MM.1S (cell line): ENCODE results near the gene PIK3R6.

ENCODE experiments used
- DNase-seq: peaks from one replicate; pipeline ENCODE4 v3.0.0-alpha.2; 2015
- H2AFZ ChIP-seq: fragments of 300-600 bp; sonication (generic); 2 replicates; pipeline ENCODE4 v1.6.0; 2016; ENCODE audit warnings: antibody characterized with exemption, low read length
- H3F3A ChIP-seq: fragments of 300-600 bp; sonication (generic); 2 replicates; pipeline ENCODE4 v1.6.1; 2016; ENCODE audit warnings: mild to moderate bottlenecking, antibody characterized with exemption, low read length, moderate library complexity, mixed read lengths; ENCODE audit not compliant: insufficient read depth
- H3K27ac ChIP-seq: fragments of 300-600 bp; sonication (generic); 2 replicates; pipeline ENCODE4 v1.5.1; 2016; ENCODE audit warnings: mild to moderate bottlenecking, low read length
- H3K27me3 ChIP-seq: fragments of 300-600 bp; sonication (generic); replicated peaks from 2 replicates; pipeline ENCODE4 v1.6.0; 2016; ENCODE audit warnings: low read length; ENCODE audit not compliant: insufficient read depth
- H3K36me3 ChIP-seq: fragments of 300-600 bp; sonication (generic); replicated peaks from 2 replicates; pipeline ENCODE4 v1.6.1; 2016; ENCODE audit warnings: mild to moderate bottlenecking, low read length, mixed read lengths; ENCODE audit not compliant: insufficient read depth
- H3K4me1 ChIP-seq: fragments of 300-600 bp; sonication (generic); 2 replicates; pipeline ENCODE4 v1.6.1; 2016; ENCODE audit warnings: low read length, mixed read lengths
- H3K4me2 ChIP-seq: fragments of 300-600 bp; sonication (generic); 2 replicates; pipeline ENCODE4 v1.6.0; 2016; ENCODE audit warnings: low read depth, low read length
- H3K4me3 ChIP-seq: fragments of 300-600 bp; sonication (generic); 2 replicates; pipeline ENCODE4 v1.5.1; 2016; ENCODE audit warnings: low read length, mixed read lengths
- H3K79me2 ChIP-seq: fragments of 300-600 bp; sonication (generic); 2 replicates; pipeline ENCODE4 v1.6.1; 2016; ENCODE audit warnings: mixed run types, low read length, mixed read lengths
- H3K9ac ChIP-seq: fragments of 300-600 bp; sonication (generic); 2 replicates; pipeline ENCODE4 v1.6.1; 2016; ENCODE audit warnings: low read length, mixed read lengths
- H3K9me2 ChIP-seq: fragments of 300-600 bp; sonication (generic); replicated peaks from 2 replicates; pipeline ENCODE4 v1.6.1; 2016; ENCODE audit warnings: mild to moderate bottlenecking, low read length, mixed read lengths; ENCODE audit not compliant: insufficient read depth
- H3K9me3 ChIP-seq: fragments of 300-600 bp; sonication (generic); replicated peaks from 2 replicates; pipeline ENCODE4 v1.6.1; 2016; ENCODE audit warnings: mild to moderate bottlenecking, low read length, mixed read lengths; ENCODE audit not compliant: insufficient read depth
- H4K20me1 ChIP-seq: fragments of 300-600 bp; sonication (generic); 2 replicates; pipeline ENCODE4 v1.6.1; 2016; ENCODE audit warnings: mild to moderate bottlenecking, low read length, moderate library complexity, mixed read lengths; ENCODE audit not compliant: insufficient read depth
- EZH2 ChIP-seq: fragments of 300-600 bp; sonication (generic); optimal IDR thresholded peaks from 2 replicates; pipeline ENCODE3; 2017; ENCODE audit warnings: low read depth, mild to moderate bottlenecking, antibody characterized with exemption, low read length, mixed read lengths
- EZH2phosphoT487 ChIP-seq: fragments of 300-600 bp; sonication (generic); IDR thresholded peaks from 2 replicates; pipeline ENCODE4 v1.6.1; 2018; ENCODE audit warnings: antibody characterized with exemption, low read length
- TF ChIP-seq, protein P1 (sequence below): fragments of 300-600 bp; sonication (generic); IDR thresholded peaks from 2 replicates; pipeline ENCODE4 v1.5.1; 2016; ENCODE audit warnings: antibody characterized with exemption, low read length, mixed read lengths

PIK3R6 gene

DNA sequence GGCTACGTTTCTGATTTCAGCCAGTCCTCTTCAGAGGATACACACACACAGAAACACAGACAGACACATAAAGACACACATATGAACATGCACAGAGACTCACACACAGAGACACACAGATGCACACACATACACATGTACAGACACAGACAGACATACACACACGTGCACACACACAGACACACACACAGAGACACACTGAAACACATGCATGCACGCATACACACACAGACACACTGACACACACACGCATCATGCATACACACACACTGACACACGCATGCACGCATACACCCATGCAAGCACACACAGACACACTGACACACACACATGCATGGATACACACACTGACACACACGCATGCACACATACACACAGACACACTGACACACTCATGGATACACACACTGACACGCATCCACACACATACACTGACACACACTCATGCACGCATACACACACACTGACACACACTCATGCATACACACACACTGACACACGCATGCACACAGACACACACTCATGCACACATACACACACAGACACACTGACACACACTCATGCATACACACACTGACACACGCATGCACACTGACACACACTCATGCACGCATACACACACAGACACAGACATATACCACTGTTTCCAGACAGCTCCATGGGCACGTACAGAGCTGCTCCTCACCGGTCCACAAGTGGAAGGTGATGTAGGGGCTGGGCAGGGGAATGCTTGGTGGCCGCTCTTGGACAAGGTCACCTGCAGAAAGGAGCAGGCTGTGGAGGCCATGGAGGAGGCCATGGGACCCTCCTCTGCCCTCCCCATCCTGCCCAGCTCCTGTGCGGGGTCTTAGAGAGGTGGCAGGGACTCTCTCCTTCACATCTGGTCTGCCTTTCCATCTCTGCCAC lies 38.2 kb downstream of the PIK3R6 start:
- Histone ChIP-seq H3K36me3 (no peaks in the 10 kb centered on the region), H3K9me2 (no peaks in the 10 kb centered on the region), H3K27ac (no peak overlapping the region), H3F3A (no peaks in the 10 kb centered on the region), H3K79me2 (no peaks in the 10 kb centered on the region), H3K9me3 (no peaks in the 10 kb centered on the region), H3K4me2 (no peak overlapping the region), H3K9ac (no peak overlapping the region), H2AFZ (no peak overlapping the region), H3K4me1 (no peaks in the 10 kb centered on the region), H3K4me3 (no peak overlapping the region), H3K27me3 (0 out of 2 replicates have a peak, but pooled peaks cover 9% of the 10 kb centered on the region), H4K20me1 (no peaks in the 10 kb centered on the region)
- TF ChIP-seq EZH2 (no peak), EZH2phosphoT487 (no peak)
- no peak for DNase-seq

DNA sequence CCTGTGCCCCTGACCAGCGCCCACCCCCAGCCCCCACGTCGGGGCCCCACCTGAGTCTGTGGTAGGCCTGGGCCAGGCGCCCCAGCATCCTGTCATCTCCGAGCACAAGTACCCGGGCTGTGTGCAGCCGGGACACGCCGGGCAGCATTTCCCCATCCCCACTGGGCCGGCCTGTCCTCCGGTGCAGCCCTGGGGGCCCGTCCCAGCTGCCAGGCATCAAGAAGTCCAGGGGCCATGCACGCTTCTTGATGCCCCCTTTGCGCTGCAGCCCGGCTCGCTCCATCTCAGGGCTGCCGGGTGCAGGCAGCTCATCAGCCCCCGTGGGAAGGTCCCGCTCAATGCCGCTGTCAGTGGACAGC lies 39.0 kb downstream of the PIK3R6 start:
- no peak overlapping the region for H2AFZ ChIP-seq
- no peaks in the 10 kb centered on the region for H3K79me2 ChIP-seq
- H3K4me3 ChIP-seq, result no peak overlapping the region
- H3K9me3 ChIP-seq, result no peaks in the 10 kb centered on the region
- no peak overlapping the region for H3K4me2 ChIP-seq
- 0 out of 2 replicates have a peak, but pooled peaks cover 9% of the 10 kb centered on the region for H3K27me3 ChIP-seq
- no peak overlapping the region for H3K27ac ChIP-seq
- no peaks in the 10 kb centered on the region for H3F3A ChIP-seq
- no peaks in the 10 kb centered on the region for H4K20me1 ChIP-seq
- H3K9ac ChIP-seq, result no peak overlapping the region
- TF ChIP-seq EZH2phosphoT487, result no peak
- TF ChIP-seq, protein P1, sequence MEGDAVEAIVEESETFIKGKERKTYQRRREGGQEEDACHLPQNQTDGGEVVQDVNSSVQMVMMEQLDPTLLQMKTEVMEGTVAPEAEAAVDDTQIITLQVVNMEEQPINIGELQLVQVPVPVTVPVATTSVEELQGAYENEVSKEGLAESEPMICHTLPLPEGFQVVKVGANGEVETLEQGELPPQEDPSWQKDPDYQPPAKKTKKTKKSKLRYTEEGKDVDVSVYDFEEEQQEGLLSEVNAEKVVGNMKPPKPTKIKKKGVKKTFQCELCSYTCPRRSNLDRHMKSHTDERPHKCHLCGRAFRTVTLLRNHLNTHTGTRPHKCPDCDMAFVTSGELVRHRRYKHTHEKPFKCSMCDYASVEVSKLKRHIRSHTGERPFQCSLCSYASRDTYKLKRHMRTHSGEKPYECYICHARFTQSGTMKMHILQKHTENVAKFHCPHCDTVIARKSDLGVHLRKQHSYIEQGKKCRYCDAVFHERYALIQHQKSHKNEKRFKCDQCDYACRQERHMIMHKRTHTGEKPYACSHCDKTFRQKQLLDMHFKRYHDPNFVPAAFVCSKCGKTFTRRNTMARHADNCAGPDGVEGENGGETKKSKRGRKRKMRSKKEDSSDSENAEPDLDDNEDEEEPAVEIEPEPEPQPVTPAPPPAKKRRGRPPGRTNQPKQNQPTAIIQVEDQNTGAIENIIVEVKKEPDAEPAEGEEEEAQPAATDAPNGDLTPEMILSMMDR, result no peak
- TF ChIP-seq EZH2, result no peak
- no peaks in the 10 kb centered on the region for H3K36me3 ChIP-seq
- no peaks in the 10 kb centered on the region for H3K9me2 ChIP-seq
- no peaks in the 10 kb centered on the region for H3K4me1 ChIP-seq
- no peak for DNase-seq

GRCh38 chr17:8826808-8827435 lies 40.6 kb downstream of the PIK3R6 start:
- H3K9ac ChIP-seq, result no peak overlapping the region
- no peaks in the 10 kb centered on the region for H3K9me2 ChIP-seq
- no peaks in the 10 kb centered on the region for H3K9me3 ChIP-seq
- 0 out of 2 replicates have a peak, but pooled peaks cover 9% of the 10 kb centered on the region for H3K27me3 ChIP-seq
- no peak overlapping the region for H2AFZ ChIP-seq
- no peaks in the 10 kb centered on the region for H3K79me2 ChIP-seq
- no peak overlapping the region for H3K4me3 ChIP-seq
- H3K4me1 ChIP-seq, result no peaks in the 10 kb centered on the region
- no peaks in the 10 kb centered on the region for H4K20me1 ChIP-seq
- H3F3A ChIP-seq, result no peaks in the 10 kb centered on the region
- H3K27ac ChIP-seq, result no peak overlapping the region
- TF ChIP-seq EZH2, result no peak
- TF ChIP-seq, protein P1, result no peak
- TF ChIP-seq EZH2phosphoT487, result no peak
- no peak for DNase-seq
- no peak overlapping the region for H3K4me2 ChIP-seq
- H3K36me3 ChIP-seq, result no peaks in the 10 kb centered on the region
